ENCODE data around the gene MIF. TPM values are rescaled to one million over a fixed set of nuclear protein-coding genes. Genes with fewer than 3 reads are reported as not detected.

MIF gene
- total RNA-seq (400 TPM), polyA plus RNA-seq (363 TPM)
- long read RNA-seq, donor 1, transcript MIF-201 (3 exons, 939 nt) = major isoform, 52 of 55 reads
- long read RNA-seq, donor 1, partial matches to known transcripts = 0 of 55 reads
- long read RNA-seq, donor 1, other reads (novel, unspliced or antisense) = 0 of 55 reads
- long read RNA-seq, donor 2, transcript MIF-202 (2 exons, 589 nt) = minor isoform, 28 of 819 reads
- long read RNA-seq, donor 2, transcript MIF-203 (2 exons, 435 nt) = minor isoform, 40 of 819 reads
- long read RNA-seq, donor 2, transcript MIF-201 (3 exons, 939 nt) = major isoform, 744 of 819 reads
- long read RNA-seq, donor 2, partial matches to known transcripts = 0 of 819 reads
- long read RNA-seq, donor 2, other reads (novel, unspliced or antisense) = 7 of 819 reads
- long read RNA-seq, donor 3, transcript MIF-203 (2 exons, 435 nt) = minor isoform, 85 of 1,138 reads
- long read RNA-seq, donor 3, transcript MIF-201 (3 exons, 939 nt) = major isoform, 975 of 1,138 reads
- long read RNA-seq, donor 3, transcript MIF-202 (2 exons, 589 nt) = minor isoform, 17 of 1,138 reads
- long read RNA-seq, donor 3, partial matches to known transcripts = 34 of 1,138 reads
- long read RNA-seq, donor 3, other reads (novel, unspliced or antisense) = 27 of 1,138 reads
- long read RNA-seq, donor 4, transcript MIF-201 (3 exons, 939 nt) = major isoform, 331 of 392 reads
- long read RNA-seq, donor 4, transcript MIF-203 (2 exons, 435 nt) = minor isoform, 39 of 392 reads
- long read RNA-seq, donor 4, transcript MIF-202 (2 exons, 589 nt) = minor isoform, 16 of 392 reads
- long read RNA-seq, donor 4, partial matches to known transcripts = 0 of 392 reads
- long read RNA-seq, donor 4, other reads (novel, unspliced or antisense) = 6 of 392 reads
- long read RNA-seq, donor 5, transcript MIF-202 (2 exons, 589 nt) = minor isoform, 35 of 1,070 reads
- long read RNA-seq, donor 5, transcript MIF-201 (3 exons, 939 nt) = major isoform, 940 of 1,070 reads
- long read RNA-seq, donor 5, transcript MIF-203 (2 exons, 435 nt) = minor isoform, 75 of 1,070 reads
- long read RNA-seq, donor 5, partial matches to known transcripts = 0 of 1,070 reads
- long read RNA-seq, donor 5, other reads (novel, unspliced or antisense) = 20 of 1,070 reads
- long read RNA-seq, donor 6, transcript MIF-202 (2 exons, 589 nt) = minor isoform, 15 of 475 reads
- long read RNA-seq, donor 6, transcript MIF-201 (3 exons, 939 nt) = major isoform, 436 of 475 reads
- long read RNA-seq, donor 6, transcript MIF-203 (2 exons, 435 nt) = minor isoform, 24 of 475 reads
- long read RNA-seq, donor 6, partial matches to known transcripts = 0 of 475 reads
- long read RNA-seq, donor 6, other reads (novel, unspliced or antisense) = 0 of 475 reads
- long read RNA-seq, donor 7, transcript MIF-202 (2 exons, 589 nt) = minor isoform, 25 of 597 reads
- long read RNA-seq, donor 7, transcript MIF-201 (3 exons, 939 nt) = major isoform, 534 of 597 reads
- long read RNA-seq, donor 7, transcript MIF-203 (2 exons, 435 nt) = minor isoform, 38 of 597 reads
- long read RNA-seq, donor 7, partial matches to known transcripts = 0 of 597 reads
- long read RNA-seq, donor 7, other reads (novel, unspliced or antisense) = 0 of 597 reads
- long read RNA-seq, donor 8, transcript MIF-202 (2 exons, 589 nt) = minor isoform, 10 of 201 reads
- long read RNA-seq, donor 8, transcript MIF-201 (3 exons, 939 nt) = major isoform, 178 of 201 reads
- long read RNA-seq, donor 8, transcript MIF-203 (2 exons, 435 nt) = minor isoform, 13 of 201 reads
- long read RNA-seq, donor 8, partial matches to known transcripts = 0 of 201 reads
- long read RNA-seq, donor 8, other reads (novel, unspliced or antisense) = 0 of 201 reads
- long read RNA-seq, donor 9, transcript MIF-202 (2 exons, 589 nt) = minor isoform, 6 of 301 reads
- long read RNA-seq, donor 9, transcript MIF-201 (3 exons, 939 nt) = major isoform, 264 of 301 reads
- long read RNA-seq, donor 9, transcript MIF-203 (2 exons, 435 nt) = minor isoform, 26 of 301 reads
- long read RNA-seq, donor 9, partial matches to known transcripts = 0 of 301 reads
- long read RNA-seq, donor 9, other reads (novel, unspliced or antisense) = 5 of 301 reads
- long read RNA-seq, donor 10, transcript MIF-201 (3 exons, 939 nt) = major isoform, 386 of 435 reads
- long read RNA-seq, donor 10, transcript MIF-202 (2 exons, 589 nt) = minor isoform, 16 of 435 reads
- long read RNA-seq, donor 10, transcript MIF-203 (2 exons, 435 nt) = minor isoform, 33 of 435 reads
- long read RNA-seq, donor 10, partial matches to known transcripts = 0 of 435 reads
- long read RNA-seq, donor 10, other reads (novel, unspliced or antisense) = 0 of 435 reads

DNA sequence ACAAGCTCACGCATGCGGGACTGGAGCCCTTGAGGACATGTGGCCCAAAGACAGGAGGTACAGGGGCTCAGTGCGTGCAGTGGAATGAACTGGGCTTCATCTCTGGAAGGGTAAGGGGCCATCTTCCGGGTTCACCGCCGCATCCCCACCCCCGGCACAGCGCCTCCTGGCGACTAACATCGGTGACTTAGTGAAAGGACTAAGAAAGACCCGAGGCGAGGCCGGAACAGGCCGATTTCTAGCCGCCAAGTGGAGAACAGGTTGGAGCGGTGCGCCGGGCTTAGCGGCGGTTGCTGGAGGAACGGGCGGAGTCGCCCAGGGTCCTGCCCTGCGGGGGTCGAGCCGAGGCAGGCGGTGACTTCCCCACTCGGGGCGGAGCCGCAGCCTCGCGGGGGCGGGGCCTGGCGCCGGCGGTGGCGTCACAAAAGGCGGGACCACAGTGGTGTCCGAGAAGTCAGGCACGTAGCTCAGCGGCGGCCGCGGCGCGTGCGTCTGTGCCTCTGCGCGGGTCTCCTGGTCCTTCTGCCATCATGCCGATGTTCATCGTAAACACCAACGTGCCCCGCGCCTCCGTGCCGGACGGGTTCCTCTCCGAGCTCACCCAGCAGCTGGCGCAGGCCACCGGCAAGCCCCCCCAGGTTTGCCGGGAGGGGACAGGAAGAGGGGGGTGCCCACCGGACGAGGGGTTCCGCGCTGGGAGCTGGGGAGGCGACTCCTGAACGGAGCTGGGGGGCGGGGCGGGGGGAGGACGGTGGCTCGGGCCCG is at the start of gene MIF:
Gene MIF, plus strand, starts transcription at position 439 of the 765 bp plus-strand sequence. Its CDS starts 92 bp downstream, at position 531.
- Histone ChIP-seq H3K9me3 (ENCODE audit: control insufficient read depth in 2 of 2, insufficient read depth in 1 of 2, low read length in 1 of 2) (no peaks in the 10 kb centered on the region), H3K4me3 (ENCODE audit: low read length in 2 of 2) (peak within 1 kb of the TSS; percentile 71 to 82), H3K4me1 (ENCODE audit: control insufficient read depth in 2 of 2, insufficient read depth in 2 of 2, low read length in 2 of 2) (peaks cover 10 to 21% of the 10 kb centered on the region in 2 donors), H3K27me3 (ENCODE audit: control insufficient read depth in 2 of 2, insufficient read depth in 1 of 2, low read length in 1 of 2) (no peaks in the 10 kb centered on the region), H3K36me3 (ENCODE audit: control insufficient read depth in 2 of 2, insufficient read depth in 2 of 2, low read length in 1 of 2) (peaks cover 21 to 29% of the 10 kb centered on the region in 2 donors), H3K27ac (ENCODE audit: low read depth in 1 of 2, low read length in 1 of 2) (peak within 1 kb of the TSS; percentile 97 to 98)
- under 1% methylated on average over 72 of the region's 72 CpGs for WGBS
- peak; percentile 70 to 96 (median 89) for DNase-seq (ENCODE audit: low read depth in 6 of 9, low spot score in 9 of 9)

DNA sequence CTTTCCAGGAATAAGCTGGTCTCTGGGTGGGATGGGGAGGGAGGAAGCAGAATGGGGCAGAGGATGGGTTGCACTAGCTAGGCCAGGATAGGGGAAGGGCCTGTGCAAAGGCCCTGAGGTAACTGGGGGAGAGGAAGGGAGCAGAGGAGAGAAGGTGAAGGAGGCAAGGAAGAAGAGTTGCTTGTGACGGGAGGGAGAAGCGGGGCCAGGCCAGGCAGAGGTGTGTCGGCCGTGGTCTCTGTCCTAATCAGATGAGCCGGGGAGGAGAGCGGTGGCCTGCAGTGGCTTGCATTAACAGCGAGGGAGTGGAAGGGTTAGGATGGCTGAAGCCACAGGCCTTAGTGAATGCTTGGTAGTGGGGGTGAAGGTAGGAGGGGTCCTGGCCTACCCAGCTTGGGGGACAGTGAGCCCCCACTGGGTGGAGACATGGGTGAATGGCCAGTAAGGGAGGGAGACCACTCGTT is 49.4 kb upstream of the MIF start:
- Histone ChIP-seq H3K36me3 (ENCODE audit: control insufficient read depth in 2 of 2, insufficient read depth in 2 of 2, low read length in 1 of 2) (no peaks in the 10 kb centered on the region), H3K4me3 (ENCODE audit: low read length in 2 of 2) (no peak overlapping the region), H3K4me1 (ENCODE audit: control insufficient read depth in 2 of 2, insufficient read depth in 2 of 2, low read length in 2 of 2) (peaks cover 6 to 33% of the 10 kb centered on the region in 2 donors), H3K9me3 (ENCODE audit: control insufficient read depth in 2 of 2, insufficient read depth in 1 of 2, low read length in 1 of 2) (peaks cover 0 to 4% of the 10 kb centered on the region in 2 donors), H3K27me3 (ENCODE audit: control insufficient read depth in 2 of 2, insufficient read depth in 1 of 2, low read length in 1 of 2) (peaks cover 2 to 8% of the 10 kb centered on the region in 2 donors), H3K27ac (ENCODE audit: low read depth in 1 of 2, low read length in 1 of 2) (no peak overlapping the region)
- WGBS = 76% methylated on average over 8 of the region's 8 CpGs
- DNase-seq (ENCODE audit: low read depth in 6 of 9, low spot score in 9 of 9) = no peak

DNA sequence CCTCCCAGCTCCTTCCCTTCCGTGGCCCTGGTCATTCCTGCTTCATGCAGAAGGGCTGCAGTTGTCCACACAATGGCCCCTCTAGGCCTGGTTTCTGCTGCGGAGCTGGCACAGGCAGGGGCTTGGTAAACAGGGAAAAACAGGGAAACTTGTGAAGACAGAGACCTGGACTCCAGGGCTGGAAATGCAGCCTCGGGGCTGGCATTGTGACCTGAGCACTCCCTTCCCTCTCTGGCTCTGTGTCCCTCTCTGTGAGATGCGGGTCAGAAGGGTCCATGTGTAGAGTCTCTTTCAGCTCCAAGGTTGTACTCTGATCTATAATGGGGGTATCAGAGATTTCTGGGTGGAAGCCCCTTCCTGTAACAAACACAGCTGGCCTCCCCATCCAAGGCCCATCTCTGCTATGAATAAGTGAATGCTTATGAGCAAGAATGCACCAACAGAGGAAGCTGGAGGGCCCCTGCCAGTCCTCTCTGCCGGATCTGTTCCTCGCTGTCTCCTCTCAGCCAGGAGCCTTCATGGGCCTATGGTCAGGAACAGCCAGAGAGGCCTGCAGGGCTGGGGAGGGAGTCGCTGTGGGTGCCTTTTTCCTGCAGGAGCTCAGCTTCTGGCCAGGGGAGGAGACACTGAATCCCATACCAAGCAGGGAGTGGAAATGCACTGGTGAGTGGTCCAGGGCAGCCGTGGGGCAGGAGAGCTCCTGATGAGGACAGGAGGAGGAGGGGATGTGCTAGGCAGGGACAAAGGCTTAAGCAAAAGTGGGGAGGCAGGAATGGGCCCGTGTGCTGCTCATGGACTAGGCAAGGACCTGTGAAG is 48.7 kb upstream of the MIF start:
- H3K27me3 ChIP-seq (ENCODE audit: control insufficient read depth in 2 of 2, insufficient read depth in 1 of 2, low read length in 1 of 2) = peaks cover 3 to 14% of the 10 kb centered on the region in 2 donors
- peaks cover 6 to 33% of the 10 kb centered on the region in 2 donors for H3K4me1 ChIP-seq (ENCODE audit: control insufficient read depth in 2 of 2, insufficient read depth in 2 of 2, low read length in 2 of 2)
- no peak for DNase-seq (ENCODE audit: low read depth in 6 of 9, low spot score in 9 of 9)
- H3K36me3 ChIP-seq (ENCODE audit: control insufficient read depth in 2 of 2, insufficient read depth in 2 of 2, low read length in 1 of 2) = no peaks in the 10 kb centered on the region
- WGBS = 90% methylated on average over 9 of the region's 9 CpGs
- no peak overlapping the region for H3K4me3 ChIP-seq (ENCODE audit: low read length in 2 of 2)
- H3K27ac ChIP-seq (ENCODE audit: low read depth in 1 of 2, low read length in 1 of 2) = peak overlapping the region in 1 of 2 donors; percentile 39
- H3K9me3 ChIP-seq (ENCODE audit: control insufficient read depth in 2 of 2, insufficient read depth in 1 of 2, low read length in 1 of 2) = peaks cover 0 to 10% of the 10 kb centered on the region in 2 donors

DNA sequence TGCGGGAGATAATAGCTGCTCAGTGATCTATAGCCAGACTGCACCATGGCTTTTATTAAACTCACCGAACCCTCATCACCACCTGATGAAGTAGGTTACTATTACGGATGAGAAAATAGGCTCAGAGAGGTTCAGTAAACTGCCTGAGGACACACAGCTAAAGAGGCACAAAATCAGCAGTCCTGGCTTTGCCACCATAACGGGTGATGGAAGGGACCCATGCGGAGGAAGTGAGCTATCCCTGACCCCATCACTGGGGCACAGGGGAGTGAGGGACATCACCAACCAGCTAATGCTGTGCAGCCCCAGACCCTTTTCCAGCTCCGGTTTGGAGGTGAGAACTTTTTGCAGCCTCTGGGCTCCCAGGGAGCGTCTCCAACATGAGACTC is 48.1 kb upstream of the MIF start:
- H3K27ac ChIP-seq (ENCODE audit: low read depth in 1 of 2, low read length in 1 of 2) = peak overlapping the region in 1 of 2 donors; percentile 30
- peaks cover 4 to 16% of the 10 kb centered on the region in 2 donors for H3K27me3 ChIP-seq (ENCODE audit: control insufficient read depth in 2 of 2, insufficient read depth in 1 of 2, low read length in 1 of 2)
- H3K9me3 ChIP-seq (ENCODE audit: control insufficient read depth in 2 of 2, insufficient read depth in 1 of 2, low read length in 1 of 2) = peaks cover 0 to 11% of the 10 kb centered on the region in 2 donors
- no peaks in the 10 kb centered on the region for H3K36me3 ChIP-seq (ENCODE audit: control insufficient read depth in 2 of 2, insufficient read depth in 2 of 2, low read length in 1 of 2)
- peaks cover 6 to 33% of the 10 kb centered on the region in 2 donors for H3K4me1 ChIP-seq (ENCODE audit: control insufficient read depth in 2 of 2, insufficient read depth in 2 of 2, low read length in 2 of 2)
- WGBS = 93% methylated on average over 7 of the region's 7 CpGs
- no peak for DNase-seq (ENCODE audit: low read depth in 6 of 9, low spot score in 9 of 9)
- no peak overlapping the region for H3K4me3 ChIP-seq (ENCODE audit: low read length in 2 of 2)

DNA sequence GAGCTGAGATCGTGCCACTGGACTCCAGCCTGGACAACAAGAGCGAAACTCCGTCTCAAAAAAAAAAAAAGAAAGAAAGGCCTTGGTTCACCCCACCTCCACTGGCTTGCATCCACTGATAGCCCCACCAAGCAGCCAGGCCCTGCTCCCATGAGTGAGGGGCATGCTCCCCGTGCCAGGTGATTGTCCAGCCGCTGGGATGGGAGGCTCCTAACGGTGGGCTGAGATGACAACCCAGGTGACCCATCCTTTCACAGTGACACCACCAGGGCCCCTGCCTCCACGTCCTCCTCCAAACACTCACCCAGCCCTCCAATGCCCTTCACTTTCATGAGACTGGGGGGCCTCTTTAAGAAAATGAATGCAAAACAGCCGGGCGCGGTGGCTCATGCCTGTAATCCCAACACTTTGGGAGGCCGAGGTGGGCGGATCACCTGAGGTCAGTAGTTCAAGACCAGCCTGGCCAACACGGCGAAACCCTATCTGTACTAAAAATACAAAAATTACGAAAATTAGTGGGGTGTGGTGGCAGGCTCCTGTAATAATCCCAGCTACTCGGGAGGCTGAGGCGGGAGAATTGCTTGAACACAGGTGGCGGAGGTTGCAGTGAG is 46.8 kb upstream of the MIF start:
- no peak overlapping the region for H3K27ac ChIP-seq (ENCODE audit: low read depth in 1 of 2, low read length in 1 of 2)
- no peak for DNase-seq (ENCODE audit: low read depth in 6 of 9, low spot score in 9 of 9)
- 95% methylated on average over 18 of the region's 18 CpGs for WGBS
- H3K27me3 ChIP-seq (ENCODE audit: control insufficient read depth in 2 of 2, insufficient read depth in 1 of 2, low read length in 1 of 2) = peaks cover 4 to 21% of the 10 kb centered on the region in 2 donors
- peaks cover 0 to 11% of the 10 kb centered on the region in 2 donors for H3K9me3 ChIP-seq (ENCODE audit: control insufficient read depth in 2 of 2, insufficient read depth in 1 of 2, low read length in 1 of 2)
- no peaks in the 10 kb centered on the region for H3K36me3 ChIP-seq (ENCODE audit: control insufficient read depth in 2 of 2, insufficient read depth in 2 of 2, low read length in 1 of 2)
- H3K4me1 ChIP-seq (ENCODE audit: control insufficient read depth in 2 of 2, insufficient read depth in 2 of 2, low read length in 2 of 2) = peaks cover 6 to 33% of the 10 kb centered on the region in 2 donors
- no peak overlapping the region for H3K4me3 ChIP-seq (ENCODE audit: low read length in 2 of 2)

DNA sequence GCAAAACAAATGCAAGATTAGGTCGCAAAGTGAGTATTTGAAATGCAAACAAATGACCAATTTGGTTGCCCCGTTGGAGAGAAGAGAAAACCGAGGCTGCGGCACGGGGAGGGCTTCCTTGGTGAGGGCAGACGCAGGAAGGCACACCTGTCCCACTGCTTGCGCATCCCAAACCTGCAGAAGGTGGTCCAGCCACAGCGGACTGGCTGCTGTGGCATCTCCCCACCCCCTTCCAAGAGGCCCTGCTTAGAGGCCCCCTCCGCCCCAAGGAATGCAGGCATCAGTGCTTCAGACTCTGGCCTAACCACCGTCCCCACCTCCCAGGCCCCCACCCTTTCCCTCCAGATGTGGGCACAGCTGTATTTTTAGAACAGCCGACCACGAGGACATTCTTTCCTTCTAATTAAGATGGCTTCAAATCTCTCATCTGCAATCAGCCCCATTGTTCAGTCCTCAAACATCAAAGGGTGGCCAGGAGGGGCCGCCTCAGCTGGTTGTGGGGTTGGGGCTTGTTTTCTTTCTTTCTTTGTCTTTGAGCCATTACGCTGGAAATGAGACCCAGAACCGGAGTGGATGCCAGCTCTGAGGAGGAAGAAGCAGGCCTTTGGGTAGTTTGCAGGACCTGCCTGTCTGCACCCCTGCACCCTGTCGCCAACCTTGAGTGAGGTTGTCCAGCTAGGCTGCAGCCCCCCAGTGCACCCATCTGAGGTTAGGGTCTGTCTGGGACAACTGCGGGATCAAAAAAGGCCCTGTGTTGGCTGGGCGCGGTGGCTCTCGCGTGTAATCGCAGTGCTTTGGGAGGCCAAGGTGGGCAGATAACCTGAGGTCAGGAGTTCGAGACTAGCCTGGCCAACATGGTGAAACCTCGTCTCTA is 46.0 kb upstream of the MIF start:
- Histone ChIP-seq H3K4me3 (ENCODE audit: low read length in 2 of 2) (no peak overlapping the region), H3K36me3 (ENCODE audit: control insufficient read depth in 2 of 2, insufficient read depth in 2 of 2, low read length in 1 of 2) (no peaks in the 10 kb centered on the region), H3K27ac (ENCODE audit: low read depth in 1 of 2, low read length in 1 of 2) (no peak overlapping the region), H3K4me1 (ENCODE audit: control insufficient read depth in 2 of 2, insufficient read depth in 2 of 2, low read length in 2 of 2) (peaks cover 6 to 33% of the 10 kb centered on the region in 2 donors), H3K9me3 (ENCODE audit: control insufficient read depth in 2 of 2, insufficient read depth in 1 of 2, low read length in 1 of 2) (peaks cover 0 to 11% of the 10 kb centered on the region in 2 donors), H3K27me3 (ENCODE audit: control insufficient read depth in 2 of 2, insufficient read depth in 1 of 2, low read length in 1 of 2) (peaks cover 6 to 23% of the 10 kb centered on the region in 2 donors)
- 83% methylated on average over 24 of the region's 24 CpGs for WGBS
- DNase-seq (ENCODE audit: low read depth in 6 of 9, low spot score in 9 of 9) = no peak

All from thymus (tissue), 14 donors.